OCI-LY7 (cell line): Measurements from ENCODE around the gene PGA4.

Experiments used
- EZH2phosphoT487 ChIP-seq: fragments of 200-600 bp; sonication (generic); IDR thresholded peaks from 2 replicates; pipeline ENCODE4 v1.6.1; 2018; ENCODE audit warnings: low read depth, borderline replicate concordance, mild to moderate bottlenecking, mixed run types, antibody characterized with exemption, low read length, moderate library complexity, mixed read lengths
- TF ChIP-seq, protein P1 (sequence below): fragments of 200-600 bp; sonication (generic); conservative IDR thresholded peaks from 2 replicates; pipeline ENCODE4 v1.5.1; 2014; ENCODE audit warnings: mild to moderate bottlenecking, antibody characterized with exemption, low read length, moderate library complexity, mixed read lengths

DNA sequence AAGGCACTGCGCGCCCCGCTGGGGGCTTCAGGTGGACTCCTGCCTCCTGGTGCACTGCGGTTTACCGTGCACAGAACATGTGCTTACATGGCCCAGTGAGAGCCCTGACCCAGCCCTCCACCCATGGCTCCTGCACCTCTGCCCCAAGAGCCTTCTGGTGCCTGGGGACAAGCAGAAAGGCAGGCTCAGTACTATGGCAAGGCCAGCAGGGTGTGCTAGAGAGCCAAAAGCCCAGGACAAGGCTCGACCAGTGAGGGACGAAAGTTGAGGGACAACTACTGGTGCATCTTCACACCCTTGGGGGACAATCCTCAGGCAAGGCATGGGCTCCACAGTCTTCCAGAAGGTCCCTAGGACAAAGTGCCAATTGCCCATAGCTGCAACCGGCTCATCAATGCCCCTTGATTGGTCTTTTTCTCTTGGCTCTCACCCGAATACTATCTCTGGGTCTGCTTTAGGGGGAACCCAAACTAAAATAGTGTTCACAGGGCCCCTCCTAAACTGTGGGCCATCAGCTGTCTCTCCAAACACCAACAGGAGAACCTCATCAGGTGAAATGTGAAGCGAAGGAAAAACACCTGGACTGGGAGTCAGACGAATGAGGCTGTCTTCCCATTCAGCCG, 32.4 kb downstream of the PGA4 start:
- TF ChIP-seq, protein P1, sequence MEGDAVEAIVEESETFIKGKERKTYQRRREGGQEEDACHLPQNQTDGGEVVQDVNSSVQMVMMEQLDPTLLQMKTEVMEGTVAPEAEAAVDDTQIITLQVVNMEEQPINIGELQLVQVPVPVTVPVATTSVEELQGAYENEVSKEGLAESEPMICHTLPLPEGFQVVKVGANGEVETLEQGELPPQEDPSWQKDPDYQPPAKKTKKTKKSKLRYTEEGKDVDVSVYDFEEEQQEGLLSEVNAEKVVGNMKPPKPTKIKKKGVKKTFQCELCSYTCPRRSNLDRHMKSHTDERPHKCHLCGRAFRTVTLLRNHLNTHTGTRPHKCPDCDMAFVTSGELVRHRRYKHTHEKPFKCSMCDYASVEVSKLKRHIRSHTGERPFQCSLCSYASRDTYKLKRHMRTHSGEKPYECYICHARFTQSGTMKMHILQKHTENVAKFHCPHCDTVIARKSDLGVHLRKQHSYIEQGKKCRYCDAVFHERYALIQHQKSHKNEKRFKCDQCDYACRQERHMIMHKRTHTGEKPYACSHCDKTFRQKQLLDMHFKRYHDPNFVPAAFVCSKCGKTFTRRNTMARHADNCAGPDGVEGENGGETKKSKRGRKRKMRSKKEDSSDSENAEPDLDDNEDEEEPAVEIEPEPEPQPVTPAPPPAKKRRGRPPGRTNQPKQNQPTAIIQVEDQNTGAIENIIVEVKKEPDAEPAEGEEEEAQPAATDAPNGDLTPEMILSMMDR = peak; percentile 85
- no peak for TF ChIP-seq EZH2phosphoT487
